Right lung (tissue), 10 donors: Measurements from ENCODE around the gene CCNI. TPM values are rescaled to one million over a fixed set of nuclear protein-coding genes. Genes with fewer than 3 reads are reported as not detected.

Source experiments
- DNase-seq, 2 donors: peaks; one replicate each; pipeline ENCODE4 v3.0.0-alpha.2; 2013
- long read RNA-seq, 8 donors: transcript quantifications; one replicate each; lab custom pipeline, GENCODE V29; 2026
- polyA plus RNA-seq, 5 donors: library from polyadenylated mRNA; unstranded; fragments of 120-200 nt; gene quantifications; one replicate each; pipeline versions ENCODE4 v1.2.1 to v1.2.3, GENCODE V29; 2013; ENCODE audit warnings: inconsistent platforms in 1 of 5, low replicate concordance in 1 of 5; ENCODE audit not compliant: insufficient read length in 5 of 5, insufficient read depth in 1 of 5

CCNI gene, protein sequence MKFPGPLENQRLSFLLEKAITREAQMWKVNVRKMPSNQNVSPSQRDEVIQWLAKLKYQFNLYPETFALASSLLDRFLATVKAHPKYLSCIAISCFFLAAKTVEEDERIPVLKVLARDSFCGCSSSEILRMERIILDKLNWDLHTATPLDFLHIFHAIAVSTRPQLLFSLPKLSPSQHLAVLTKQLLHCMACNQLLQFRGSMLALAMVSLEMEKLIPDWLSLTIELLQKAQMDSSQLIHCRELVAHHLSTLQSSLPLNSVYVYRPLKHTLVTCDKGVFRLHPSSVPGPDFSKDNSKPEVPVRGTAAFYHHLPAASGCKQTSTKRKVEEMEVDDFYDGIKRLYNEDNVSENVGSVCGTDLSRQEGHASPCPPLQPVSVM
- 100 to 1,000 TPM; 263 to 389 (median 296) TPM for polyA plus RNA-seq
- long read RNA-seq, donor 1, transcript CCNI-201 (7 exons, 2,772 nt): major isoform, 107 of 236 reads
- long read RNA-seq, donor 1, transcript CCNI-209 (2 exons, 390 nt): minor isoform, 7 of 236 reads
- long read RNA-seq, donor 1, partial matches to known transcripts: 90 of 236 reads
- long read RNA-seq, donor 1, other reads (novel, unspliced or antisense): 32 of 236 reads
- long read RNA-seq, donor 2, transcript CCNI-201 (7 exons, 2,772 nt): major isoform, 55 of 73 reads
- long read RNA-seq, donor 2, partial matches to known transcripts: 17 of 73 reads
- long read RNA-seq, donor 2, other reads (novel, unspliced or antisense): 0 of 73 reads
- long read RNA-seq, donor 3, transcript CCNI-201 (7 exons, 2,772 nt): major isoform, 63 of 97 reads
- long read RNA-seq, donor 3, partial matches to known transcripts: 31 of 97 reads
- long read RNA-seq, donor 3, other reads (novel, unspliced or antisense): 0 of 97 reads
- long read RNA-seq, donor 4, transcript CCNI-209 (2 exons, 390 nt): minor isoform, 11 of 191 reads
- long read RNA-seq, donor 4, transcript CCNI-201 (7 exons, 2,772 nt): major isoform, 112 of 191 reads
- long read RNA-seq, donor 4, partial matches to known transcripts: 61 of 191 reads
- long read RNA-seq, donor 4, other reads (novel, unspliced or antisense): 7 of 191 reads
- long read RNA-seq, donor 5, transcript CCNI-209 (2 exons, 390 nt): minor isoform, 12 of 174 reads
- long read RNA-seq, donor 5, transcript CCNI-201 (7 exons, 2,772 nt): major isoform, 90 of 174 reads
- long read RNA-seq, donor 5, partial matches to known transcripts: 71 of 174 reads
- long read RNA-seq, donor 5, other reads (novel, unspliced or antisense): 0 of 174 reads
- long read RNA-seq, donor 6, transcript CCNI-201 (7 exons, 2,772 nt): major isoform, 198 of 327 reads
- long read RNA-seq, donor 6, transcript CCNI-209 (2 exons, 390 nt): minor isoform, 10 of 327 reads
- long read RNA-seq, donor 6, partial matches to known transcripts: 103 of 327 reads
- long read RNA-seq, donor 6, other reads (novel, unspliced or antisense): 16 of 327 reads
- long read RNA-seq, donor 7, transcript CCNI-209 (2 exons, 390 nt): minor isoform, 9 of 124 reads
- long read RNA-seq, donor 7, transcript CCNI-201 (7 exons, 2,772 nt): major isoform, 87 of 124 reads
- long read RNA-seq, donor 7, partial matches to known transcripts: 28 of 124 reads
- long read RNA-seq, donor 7, other reads (novel, unspliced or antisense): 0 of 124 reads
- long read RNA-seq, donor 8, transcript CCNI-201 (7 exons, 2,772 nt): major isoform, 32 of 40 reads
- long read RNA-seq, donor 8, partial matches to known transcripts: 5 of 40 reads
- long read RNA-seq, donor 8, other reads (novel, unspliced or antisense): 0 of 40 reads

DNA sequence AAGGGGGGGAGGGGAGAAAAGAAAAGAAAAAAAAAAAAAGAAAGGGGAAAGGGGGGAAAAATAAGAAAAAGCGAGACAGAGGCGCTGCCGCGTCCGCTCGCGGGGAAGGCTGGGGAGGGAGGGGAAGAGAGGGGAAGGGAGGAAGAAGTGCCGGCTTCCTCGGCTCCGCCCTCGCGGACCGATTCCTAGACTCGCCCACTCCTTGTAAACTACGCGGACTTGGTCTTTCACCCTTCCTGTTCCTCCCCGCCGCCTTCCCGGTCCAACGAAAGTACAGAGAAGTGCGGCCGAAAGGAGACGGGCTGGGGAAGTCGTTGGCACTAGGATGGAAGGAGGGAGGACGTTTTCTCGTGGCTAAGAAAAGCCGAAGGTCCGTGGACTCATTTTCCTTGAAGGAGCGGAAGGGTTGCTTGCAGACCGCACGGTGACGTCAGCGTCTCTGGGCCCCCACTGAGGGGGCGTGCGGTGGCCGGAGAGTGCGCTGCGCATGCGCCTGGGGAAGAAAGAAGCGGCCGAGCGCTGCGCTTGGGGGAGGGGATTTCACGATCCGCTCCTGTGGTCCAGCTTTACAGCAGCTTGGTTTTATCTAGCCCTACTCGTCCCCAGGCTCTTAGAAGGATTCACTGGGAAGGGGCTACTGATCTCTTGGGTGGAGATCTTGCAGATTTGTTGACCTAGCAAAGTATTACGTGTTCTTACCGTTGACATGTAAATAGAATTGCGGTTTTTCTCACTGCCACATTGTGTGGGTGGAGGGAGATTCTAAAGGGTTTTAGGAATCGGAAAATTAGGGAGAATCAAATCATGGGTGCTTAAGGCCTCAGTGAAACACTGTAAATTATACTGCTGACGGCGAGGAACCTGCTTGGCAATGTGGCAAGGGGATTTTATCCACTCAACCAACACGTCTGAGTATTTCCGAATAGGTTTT lies at the start of gene CCNI:
CCNI (minus strand) TSS at position 121 of the 931 bp plus-strand sequence. CDS start 9,627 bp downstream, outside the sequence.
- peak; percentile 100 for DNase-seq

DNA sequence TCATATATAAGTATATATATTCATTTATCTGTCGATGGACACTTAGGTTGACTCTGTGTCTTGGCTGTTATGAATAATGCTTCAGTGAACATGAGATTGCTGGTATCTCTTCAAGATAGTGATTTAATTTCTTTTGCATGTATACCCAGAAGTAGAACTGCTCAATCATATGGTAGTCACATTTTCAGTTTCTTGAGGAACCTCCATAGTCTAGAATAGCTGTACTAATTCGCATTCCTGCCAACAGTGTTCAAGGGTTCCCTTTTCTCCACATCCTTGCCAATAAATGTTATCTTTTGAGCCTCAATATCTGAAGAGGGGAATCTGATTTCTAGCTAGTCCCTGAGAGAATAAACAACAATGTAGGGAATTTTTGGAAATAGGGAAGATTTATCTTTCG lies 48.8 kb upstream of the CCNI start:
- no peak for DNase-seq

DNA sequence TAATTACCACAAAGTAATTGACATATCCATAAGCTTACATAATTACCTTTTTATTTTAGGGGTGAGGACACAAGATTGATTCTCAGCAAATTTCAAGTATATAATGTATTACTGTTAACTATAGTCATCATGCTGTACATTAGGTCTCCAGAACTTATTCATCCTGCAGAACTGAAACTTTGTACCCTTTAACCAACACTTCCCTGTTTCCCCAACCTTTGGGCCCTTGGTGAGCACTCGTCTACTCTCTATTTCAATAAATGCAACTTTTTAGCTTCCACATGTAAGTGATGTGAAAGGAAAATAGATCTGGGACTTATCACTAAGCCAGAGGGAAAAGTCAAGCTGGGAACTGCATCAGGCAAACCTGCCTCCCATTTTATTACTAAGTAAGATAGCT lies 47.6 kb upstream of the CCNI start:
- no peak for DNase-seq

DNA sequence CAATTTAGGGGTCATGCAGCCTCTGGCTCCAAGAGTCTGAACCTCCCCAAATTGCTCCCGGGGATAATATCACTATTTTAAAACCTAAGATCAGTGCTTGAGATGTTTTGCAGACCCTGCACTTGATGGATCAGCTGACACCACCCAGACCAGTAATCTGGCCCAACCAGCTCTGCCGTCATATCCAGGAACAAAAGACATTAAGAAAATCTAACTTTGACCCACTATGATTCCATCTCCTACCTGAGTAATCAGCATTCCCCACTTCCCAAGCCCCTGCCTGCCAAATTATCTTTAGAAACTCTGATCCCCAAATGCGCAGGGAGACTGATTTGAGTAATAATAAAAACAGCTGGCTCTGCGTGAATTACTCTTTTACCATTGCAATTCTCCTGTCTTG lies 46.9 kb upstream of the CCNI start:
- no peak for DNase-seq

DNA sequence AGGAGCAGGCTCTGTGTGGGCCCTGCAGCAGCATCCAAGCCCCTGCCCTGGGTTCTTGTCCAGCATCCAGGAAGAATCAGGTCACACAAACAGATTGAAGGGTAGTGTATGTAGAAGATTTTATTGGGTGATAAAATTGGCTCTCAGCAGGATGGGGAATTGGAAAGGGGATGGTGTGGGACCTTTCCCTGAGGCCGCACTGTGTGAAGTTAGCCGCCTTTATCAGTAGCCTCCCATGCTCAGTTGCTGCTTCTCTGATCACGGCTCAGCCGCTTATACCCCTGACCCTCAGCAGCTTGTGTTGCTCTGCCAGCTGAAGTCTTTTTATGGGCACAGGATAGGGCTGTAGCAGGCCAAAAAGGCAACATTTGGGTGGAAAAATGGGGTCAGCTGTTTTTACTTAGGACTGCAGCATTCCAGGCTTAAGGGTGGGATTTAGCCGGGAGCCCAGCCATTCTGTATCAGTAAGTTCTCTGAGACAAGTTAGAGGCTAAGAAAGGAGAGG lies 46.0 kb upstream of the CCNI start:
- DNase-seq: no peak

DNA sequence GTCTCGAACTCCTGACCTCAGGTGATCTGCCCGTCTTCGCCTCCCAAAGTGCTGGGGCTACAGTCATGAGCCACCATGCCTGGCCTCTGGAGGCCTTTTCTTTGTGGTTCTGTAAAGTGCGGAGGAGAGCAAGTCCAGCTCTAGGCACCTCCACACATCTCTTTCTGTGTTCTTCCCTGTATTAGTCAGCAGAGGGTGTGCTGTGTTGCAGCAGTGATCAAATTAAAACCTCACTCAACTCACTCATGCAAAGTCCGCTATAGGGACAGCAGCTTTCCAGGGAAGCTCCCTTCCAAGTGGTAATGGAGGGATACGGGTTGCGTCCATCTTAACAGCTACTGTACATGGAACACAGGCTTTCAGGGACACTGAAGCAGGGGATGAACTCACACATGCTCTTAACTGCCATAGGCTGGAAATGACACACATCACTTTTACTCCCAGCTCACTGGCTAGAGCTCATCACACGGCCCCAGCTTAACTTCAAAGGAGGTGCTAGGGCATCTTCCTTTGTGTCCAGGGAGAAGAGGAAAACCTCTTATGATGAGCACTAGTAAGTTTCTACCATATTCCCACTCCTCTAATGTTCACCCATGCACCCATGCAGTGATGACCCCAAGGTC lies 45.2 kb upstream of the CCNI start:
- DNase-seq: no peak

DNA sequence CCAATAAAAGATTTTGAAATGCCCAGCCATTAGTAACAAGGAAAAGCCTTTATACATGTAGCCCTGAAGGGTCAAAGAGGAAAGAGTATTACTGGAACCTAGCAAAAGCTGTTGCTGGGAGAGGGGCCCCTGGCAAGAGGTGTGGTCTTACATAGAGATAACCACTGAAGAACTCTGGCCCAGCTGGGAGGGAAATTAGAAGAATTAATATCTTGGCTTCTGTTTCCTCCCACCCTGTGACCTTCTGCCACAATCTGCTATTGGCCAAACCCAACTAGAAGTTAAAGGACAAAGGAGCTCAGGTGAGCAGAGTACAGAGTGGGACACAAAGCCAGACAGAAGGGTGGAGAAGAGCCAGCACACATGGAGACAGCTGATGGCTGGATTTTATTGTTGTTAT lies 41.9 kb upstream of the CCNI start:
- no peak for DNase-seq

DNA sequence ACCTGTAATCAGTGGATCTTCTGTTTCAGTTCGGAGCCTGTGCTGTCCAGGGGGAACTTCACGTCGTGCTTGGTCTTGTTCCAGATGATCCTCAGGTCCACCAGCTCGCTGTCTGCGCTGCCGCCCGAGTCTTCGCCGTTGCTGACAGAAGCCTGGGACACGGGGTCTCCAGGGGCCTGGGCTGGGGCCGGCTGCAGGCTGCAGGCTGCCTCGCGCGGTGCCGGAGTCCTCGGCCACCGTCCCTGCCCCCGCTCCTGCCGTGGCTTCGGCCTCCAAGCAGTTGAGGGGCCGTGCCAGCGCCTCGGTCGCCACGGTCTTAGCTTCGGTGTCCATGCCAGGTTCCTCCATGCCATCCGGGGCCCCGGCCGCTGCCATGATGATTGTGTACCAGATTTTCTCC lies 37.3 kb upstream of the CCNI start:
- no peak for DNase-seq

DNA sequence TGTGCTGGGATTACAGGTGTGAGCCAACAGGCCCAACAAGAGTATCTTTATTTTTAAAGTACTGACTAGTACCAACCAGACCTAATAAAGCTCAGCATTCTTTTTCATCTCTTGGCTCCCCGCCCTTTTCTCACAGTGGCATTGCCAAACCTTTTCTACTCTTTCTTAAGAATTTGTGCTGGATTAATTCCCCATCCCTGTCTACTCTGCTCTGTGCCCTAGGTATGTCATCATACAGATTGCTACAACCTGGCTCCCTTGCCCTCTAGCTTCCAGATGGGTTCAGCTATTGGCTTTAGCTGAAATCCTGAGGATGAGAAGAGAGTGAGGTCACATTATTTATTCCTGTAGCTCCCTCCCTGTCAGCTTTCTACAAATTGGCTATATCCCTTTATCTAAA lies 34.9 kb upstream of the CCNI start:
- no peak for DNase-seq

DNA sequence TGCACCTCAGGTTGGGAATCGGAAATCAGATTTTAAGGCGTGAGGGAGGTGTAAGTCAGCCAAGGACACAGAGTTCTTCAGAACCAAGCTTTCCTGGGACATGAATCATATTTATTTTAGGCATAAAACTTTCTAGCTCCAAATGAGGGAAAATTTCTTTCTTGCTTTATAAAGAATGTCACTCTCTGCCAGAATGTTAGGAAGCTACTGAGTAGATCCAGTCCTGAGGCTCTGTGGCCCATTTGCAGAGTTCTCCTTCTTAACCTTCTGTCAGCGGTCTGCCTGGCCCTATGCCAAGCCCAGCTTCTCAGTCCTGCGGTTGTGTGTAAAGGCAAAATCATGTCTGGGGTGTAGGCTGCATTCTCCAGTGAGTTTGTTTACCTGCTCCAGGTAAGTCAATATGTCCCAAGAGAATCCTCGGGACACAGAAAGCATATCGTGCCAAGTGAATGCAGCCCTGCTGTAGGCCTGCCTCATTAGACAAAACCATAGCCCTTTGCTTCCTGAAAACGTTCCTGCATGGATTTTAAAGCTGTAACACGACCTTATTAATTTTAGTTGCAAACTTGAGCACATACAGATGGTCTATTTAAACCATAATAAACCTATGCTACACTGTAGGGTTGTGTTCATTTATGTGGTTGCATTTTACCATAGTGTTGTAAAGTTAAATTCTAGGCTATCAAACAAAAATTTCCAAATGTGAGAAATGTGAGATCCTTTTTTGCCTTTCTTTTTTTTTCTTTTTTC lies 29.2 kb upstream of the CCNI start:
- peak; percentile 17 to 37 for DNase-seq

DNA sequence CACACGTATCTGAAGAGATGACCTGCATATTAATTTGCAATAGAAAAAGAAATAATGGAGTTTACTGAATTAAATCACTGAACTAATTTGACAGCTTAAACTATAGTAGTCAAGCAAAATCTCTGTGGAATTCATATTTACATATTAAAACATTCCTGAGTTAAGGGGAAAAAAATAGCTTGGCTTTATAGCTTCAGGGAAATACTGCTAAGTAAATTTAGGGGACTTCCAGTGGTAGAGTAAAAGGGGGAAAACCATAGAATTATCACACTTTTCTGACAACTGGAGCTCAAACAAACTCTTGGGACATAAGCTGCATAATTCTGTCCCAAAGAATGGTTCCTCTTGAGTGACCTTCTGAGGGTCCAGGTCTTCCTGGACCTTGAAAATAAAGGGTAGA lies 28.6 kb upstream of the CCNI start:
- no peak for DNase-seq

DNA sequence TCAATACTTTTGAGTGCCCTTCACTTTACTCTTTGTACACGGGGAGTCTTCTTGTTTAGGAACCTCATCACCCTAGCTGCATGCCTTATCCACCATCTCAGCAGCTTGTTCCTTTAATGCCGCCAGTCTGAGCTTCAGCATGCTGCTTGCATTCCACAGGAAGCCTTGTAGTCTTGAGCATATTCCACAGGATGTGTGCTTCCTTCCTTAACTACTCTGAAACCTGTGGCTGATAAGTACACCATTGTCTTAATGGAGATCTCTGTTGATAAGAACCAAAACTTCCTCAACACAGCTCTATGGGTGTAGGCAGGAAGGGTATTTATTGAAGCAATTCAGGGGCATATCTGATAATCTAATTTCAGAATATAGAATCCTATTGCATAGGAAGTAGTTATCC lies 24.4 kb upstream of the CCNI start:
- DNase-seq: no peak

DNA sequence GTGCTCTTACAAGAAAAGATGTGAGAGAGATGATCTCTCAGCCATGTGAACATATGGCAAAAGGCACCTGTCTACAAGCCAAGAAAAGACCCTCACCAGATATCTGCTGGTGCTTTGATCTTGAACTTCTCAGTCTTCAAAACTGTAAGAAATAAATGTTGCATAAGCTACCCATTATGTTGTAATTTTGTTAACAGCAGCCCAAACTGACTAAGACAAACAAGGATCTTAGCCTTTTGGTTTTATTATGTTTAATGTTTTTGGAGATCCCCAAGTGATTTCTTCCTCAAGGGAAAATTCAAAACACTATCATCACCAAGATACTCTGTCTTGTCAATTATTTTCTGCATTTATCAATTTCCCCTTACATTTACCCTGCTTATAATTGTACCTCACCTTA lies 21.8 kb upstream of the CCNI start:
- no peak for DNase-seq

DNA sequence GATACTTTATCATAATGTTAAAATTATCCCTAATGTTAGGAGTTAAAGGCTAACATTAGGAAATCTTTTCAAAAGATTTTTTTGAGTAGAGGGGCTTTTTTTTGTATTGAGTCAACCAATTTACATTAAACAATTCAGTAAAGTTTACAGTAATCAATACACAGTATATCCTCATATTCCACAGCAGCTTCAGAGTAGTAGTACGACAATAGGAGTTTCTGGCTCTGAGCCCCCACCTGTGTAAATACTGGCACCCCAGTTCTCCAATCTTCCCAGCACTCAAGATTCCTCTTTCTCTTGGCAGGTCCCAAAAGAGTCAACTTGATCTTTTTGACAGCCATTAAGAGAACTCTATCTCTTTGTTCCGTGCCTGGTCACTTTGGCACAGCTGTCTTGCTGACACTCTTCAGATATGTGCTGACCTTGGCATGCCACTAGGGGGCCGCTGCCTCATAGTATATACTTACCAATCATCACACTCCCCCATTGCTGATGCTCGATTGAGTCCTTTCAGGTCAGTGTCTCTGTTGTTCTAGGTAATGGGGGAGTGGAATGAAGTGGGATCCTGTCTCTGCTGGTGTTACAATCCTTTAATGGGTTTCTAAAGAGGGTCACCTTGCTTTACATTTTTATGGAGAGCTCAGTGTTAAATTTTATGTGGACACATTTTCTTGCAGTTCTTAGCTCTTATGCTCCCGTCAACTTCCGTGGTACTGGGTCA lies 19.5 kb upstream of the CCNI start:
- peak in 1 of 2 donors; percentile 50 for DNase-seq

DNA sequence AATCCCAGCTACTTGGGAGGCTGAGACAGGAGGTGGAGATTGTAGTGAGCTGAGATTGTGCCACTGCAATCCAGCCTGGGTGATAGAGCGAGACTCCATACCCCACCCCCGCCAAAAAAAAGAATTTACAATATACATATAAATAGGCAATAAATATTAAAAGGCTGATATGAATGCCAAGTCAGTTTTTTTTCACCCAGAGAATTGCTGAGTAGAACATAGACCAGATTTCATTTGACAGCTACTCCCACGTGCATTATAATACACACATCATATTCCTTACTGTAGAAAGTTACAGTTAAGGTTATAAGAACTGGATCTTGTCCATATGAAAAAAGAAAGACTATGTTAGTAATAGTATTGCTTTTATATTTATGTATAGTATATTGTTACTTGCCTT lies 18.7 kb upstream of the CCNI start:
- DNase-seq: no peak

DNA sequence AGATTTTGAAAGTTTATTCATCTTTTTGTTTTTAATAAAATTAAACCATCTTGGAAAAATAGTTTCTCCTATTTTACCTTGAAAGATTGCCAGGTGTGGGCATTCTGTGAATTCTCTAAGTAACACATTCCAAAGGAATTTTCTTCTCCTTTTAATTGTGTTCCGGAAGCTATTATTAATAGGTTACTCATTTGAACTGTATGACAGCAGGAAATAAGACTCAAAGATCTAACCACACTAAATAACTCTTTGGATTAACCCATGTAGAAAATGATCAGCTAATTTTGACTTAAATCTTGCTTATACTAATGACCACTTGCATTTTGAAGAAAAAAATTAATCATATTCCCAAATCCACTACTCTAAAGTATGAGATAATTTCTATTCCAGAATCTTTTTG lies 17.6 kb upstream of the CCNI start:
- DNase-seq: no peak

DNA sequence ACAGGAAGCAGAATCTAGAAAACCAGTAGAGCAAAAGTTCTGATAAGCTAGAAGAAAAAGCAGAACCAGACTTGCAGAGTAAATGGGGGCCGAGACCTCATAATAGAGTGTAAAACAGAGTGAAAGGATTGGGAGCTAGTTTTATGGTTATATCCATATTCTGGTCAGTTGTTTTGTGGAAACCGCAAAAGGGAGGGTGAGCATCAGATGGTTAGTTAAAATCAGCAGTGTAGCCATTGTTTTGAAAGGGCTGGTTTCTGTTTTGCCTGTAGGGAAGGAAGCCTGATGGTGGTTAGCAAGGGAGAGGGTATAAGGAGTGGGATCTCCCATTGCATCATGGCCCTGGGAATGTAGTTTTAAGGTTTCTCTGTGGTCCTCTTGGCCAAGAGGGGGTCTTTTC lies 17.2 kb upstream of the CCNI start:
- no peak for DNase-seq

DNA sequence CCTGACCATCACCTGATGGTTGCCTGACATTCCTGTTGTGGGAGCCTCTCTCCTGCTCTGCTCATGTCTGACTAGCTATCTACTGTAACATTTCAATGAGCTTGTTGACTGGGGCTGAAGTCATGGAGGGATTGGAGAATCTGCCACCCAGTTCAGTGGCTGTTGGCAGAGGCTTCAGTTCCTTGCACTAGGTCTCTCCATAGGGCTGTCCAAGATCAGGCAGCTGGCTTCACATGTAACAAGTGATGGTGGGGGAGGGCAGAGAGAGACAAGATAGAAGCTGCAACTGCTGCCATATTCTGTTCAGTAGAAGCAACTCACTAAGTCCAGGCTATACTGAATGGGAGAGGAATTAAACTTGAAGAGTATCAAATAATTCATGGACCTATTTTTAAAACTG lies 14.1 kb upstream of the CCNI start:
- no peak for DNase-seq
